ENCODE measurements around the gene KRTAP10-5.
"Not testable (repeated sequence)": the region's sequence is repeated elsewhere in the genome, so short reads cannot be mapped to it uniquely, and the experiment has no call there.

The KRTAP10-5 gene

GRCh38 chr21:44571844-44572782 is 8.3 kb downstream of the KRTAP10-5 start:
- no peak for DNase-seq (ENCODE audit: low read depth, low spot score)

GRCh38 chr21:44571296-44571695 is 9.1 kb downstream of the KRTAP10-5 start:
- no peak for DNase-seq (ENCODE audit: low read depth, low spot score)

- DNase-seq (ENCODE audit: low read depth, low spot score) = no peak
Measured at GRCh38 chr21:44569861-44570517, 10.4 kb downstream of the KRTAP10-5 start.

GRCh38 chr21:44568667-44569556 is 11.5 kb downstream of the KRTAP10-5 start:
- no peak for DNase-seq (ENCODE audit: low read depth, low spot score)

GRCh38 chr21:44568261-44568660 is 12.1 kb downstream of the KRTAP10-5 start:
- no peak for DNase-seq (ENCODE audit: low read depth, low spot score)

- no peak for DNase-seq (ENCODE audit: low read depth, low spot score)
Measured at GRCh38 chr21:44567481-44568171, 12.8 kb downstream of the KRTAP10-5 start.

- DNase-seq (ENCODE audit: low read depth, low spot score) = no peak
Measured at GRCh38 chr21:44566403-44566802, 14.0 kb downstream of the KRTAP10-5 start.

- no peak for DNase-seq (ENCODE audit: low read depth, low spot score)
Measured at GRCh38 chr21:44564886-44565598, 15.4 kb downstream of the KRTAP10-5 start.

GRCh38 chr21:44564099-44564498 is 16.3 kb downstream of the KRTAP10-5 start:
- DNase-seq (ENCODE audit: low read depth, low spot score) = no peak

GRCh38 chr21:44558695-44559094 is 21.7 kb downstream of the KRTAP10-5 start, which contains the start of gene KRTAP10-3:
KRTAP10-3 (minus strand) TSS chr21:44558795; CDS start chr21:44558715, 80 bp downstream.
- no peak for DNase-seq (ENCODE audit: low read depth, low spot score)

GRCh38 chr21:44558329-44558675 is 22.1 kb downstream of the KRTAP10-5 start:
- DNase-seq (ENCODE audit: low read depth, low spot score) = not testable (repeated sequence)

GRCh38 chr21:44557491-44558328 is 22.7 kb downstream of the KRTAP10-5 start:
- no peak for DNase-seq (ENCODE audit: low read depth, low spot score)

- no peak for DNase-seq (ENCODE audit: low read depth, low spot score)
Measured at GRCh38 chr21:44556879-44557278, 23.5 kb downstream of the KRTAP10-5 start.

- no peak for DNase-seq (ENCODE audit: low read depth, low spot score)
Measured at GRCh38 chr21:44555200-44555875, 25.1 kb downstream of the KRTAP10-5 start.

- DNase-seq (ENCODE audit: low read depth, low spot score) = no peak
Measured at GRCh38 chr21:44552681-44553080, 27.7 kb downstream of the KRTAP10-5 start.

GRCh38 chr21:44552136-44552535 is 28.3 kb downstream of the KRTAP10-5 start:
- DNase-seq (ENCODE audit: low read depth, low spot score) = no peak

GRCh38 chr21:44551340-44551961 is 29.0 kb downstream of the KRTAP10-5 start, which contains the start of gene KRTAP10-2:
KRTAP10-2 (minus strand) TSS chr21:44551505; CDS start chr21:44551458, 47 bp downstream.
- DNase-seq (ENCODE audit: low read depth, low spot score) = no peak

GRCh38 chr21:44550807-44551206 is 29.6 kb downstream of the KRTAP10-5 start:
- no peak for DNase-seq (ENCODE audit: low read depth, low spot score)

Measured in activated naive CD8-positive, alpha-beta T cell treated with anti-CD3 and anti-CD28 coated beads, Interleukin-2, amount 50 U/mL, for 16 hours (primary cell).